A549 (cell line): ENCODE data around the gene TNK1. TPM values are rescaled to one million over a fixed set of nuclear protein-coding genes. Genes with fewer than 3 reads are reported as not detected.

Experiments
- ATAC-seq, 2 experiments: fragments of 200-7000 bp in 1 of 2; fragments of >200 bp in 1 of 2; cut with Nextera tagmentation in 1 of 2; cut with Tn5 transposase in 1 of 2; 3 replicates each; pipeline versions ENCODE4 v1.8.0 to v1.9.1; 2018 to 2020; ENCODE audit warnings: mild to moderate bottlenecking in 1 of 2, moderate library complexity in 1 of 2
- CTCF ChIA-PET: fragments of 300-600 bp; sonication (Branson Sonifier 250); formaldehyde crosslinking; extraction: SDS; loops from one replicate; lab custom pipeline; 2021; ENCODE audit warnings: antibody characterized with exemption, inconsistent platforms; lab: Yijun Ruan, JAX
- POLR2A ChIA-PET: fragments of 350-600 bp; formaldehyde crosslinking; extraction: SDS; loops from one replicate; lab custom pipeline; 2021; ENCODE audit warnings: antibody characterized with exemption, inconsistent platforms; lab: Yijun Ruan, JAX
- DNase-seq, 2 experiments: peaks; one replicate each; pipeline versions ENCODE4 v3.0.0 to v3.0.0-alpha.2; 2011 to 2016; ENCODE audit warnings: low read depth in 1 of 2, low spot score in 1 of 2
- FAIRE-seq: peaks from 2 replicates; lab custom pipeline; 2011; peaks lifted over from hg19 to GRCh38; lab: Jason Lieb, UNC
- H3K27ac ChIP-seq, 2 experiments: fragments of >200 bp; sonication (Bioruptor Twin); formaldehyde crosslinking; 3 replicates each; pipeline ENCODE4 v1.5.1; 2016 to 2017
- H3K4me1 ChIP-seq: fragments of >200 bp; sonication (Bioruptor Twin); formaldehyde crosslinking; 3 replicates; pipeline ENCODE4 v1.6.1; 2016
- H3K4me2 ChIP-seq: fragments of >200 bp; sonication (Bioruptor Twin); formaldehyde crosslinking; 3 replicates; pipeline ENCODE4 v1.6.1; 2016
- H3K4me3 ChIP-seq: fragments of >200 bp; sonication (Bioruptor Twin); formaldehyde crosslinking; 3 replicates; pipeline ENCODE4 v1.5.1; 2016
- H3K9me3 ChIP-seq: fragments of >200 bp; sonication (Bioruptor Twin); formaldehyde crosslinking; 3 replicates; pipeline ENCODE4 v1.6.1; 2016
- CBX2 ChIP-seq: fragments of 200-600 bp; sonication (generic); IDR thresholded peaks from 2 replicates; pipeline ENCODE4 v1.6.1; 2016; ENCODE audit warnings: low read depth, mild to moderate bottlenecking, borderline replicate concordance
- CBX8 ChIP-seq: fragments of 200-600 bp; sonication (generic); IDR thresholded peaks from 2 replicates; pipeline ENCODE4 v1.6.1; 2016
- CEBPB ChIP-seq, 2 experiments: fragments of >200 bp in 1 of 2; sonication (Bioruptor Twin) in 1 of 2; formaldehyde crosslinking in 1 of 2; IDR thresholded peaks; 2 replicates each; pipeline ENCODE4 v1.6.1; 2012 to 2016
- CHD2 ChIP-seq: fragments of 150-350 bp; IDR thresholded peaks from 2 replicates; pipeline ENCODE4 v1.6.1; 2014; ENCODE audit warnings: low read length; ENCODE audit not compliant: partially characterized antibody
- EHF ChIP-seq: fragments of 250-450 bp; sonication (Bioruptor Pico); IDR thresholded peaks from 2 replicates; pipeline ENCODE4 v1.5.0; 2020; ENCODE audit warnings: mild to moderate bottlenecking
- EHMT2 ChIP-seq: fragments of 200-600 bp; sonication (generic); IDR thresholded peaks from 2 replicates; pipeline ENCODE4 v1.6.1; 2016; ENCODE audit warnings: antibody characterized with exemption, low read depth, mild to moderate bottlenecking, moderate library complexity
- FOSB ChIP-seq: fragments of 250-450 bp; sonication (Bioruptor Pico); IDR thresholded peaks from 2 replicates; pipeline ENCODE4 v1.5.0; 2020; ENCODE audit warnings: mild to moderate bottlenecking, moderate library complexity
- HMGXB4 ChIP-seq: fragments of 250-450 bp; sonication (Bioruptor Pico); IDR thresholded peaks from 2 replicates; pipeline ENCODE4 v1.5.0; 2021; ENCODE audit warnings: mild to moderate bottlenecking, moderate library complexity, borderline replicate concordance
- HOXB13 ChIP-seq: fragments of 250-450 bp; sonication (Bioruptor Pico); IDR thresholded peaks from 2 replicates; pipeline ENCODE4 v1.5.0; 2020; ENCODE audit warnings: low read depth, mild to moderate bottlenecking, moderate library complexity
- HOXB5 ChIP-seq: fragments of 250-450 bp; sonication (Bioruptor Pico); IDR thresholded peaks from 2 replicates; pipeline ENCODE4 v1.5.0; 2020; ENCODE audit warnings: mild to moderate bottlenecking, moderate library complexity
- KDM5A ChIP-seq: fragments of 200-600 bp; sonication (generic); IDR thresholded peaks from 2 replicates; pipeline ENCODE4 v1.6.1; 2016; ENCODE audit warnings: antibody characterized with exemption, mild to moderate bottlenecking
- MAFK ChIP-seq: fragments of 450-650 bp; IDR thresholded peaks from 2 replicates; pipeline ENCODE4 v1.6.1; 2014; ENCODE audit not compliant: partially characterized antibody
- MYC ChIP-seq: IDR thresholded peaks from 2 replicates; pipeline ENCODE4 v1.6.1; 2012; ENCODE audit warnings: mild to moderate bottlenecking, inconsistent platforms, low read length, improper control_type of control experiment, borderline replicate concordance
- NR3C1 ChIP-seq: fragments of >200 bp; sonication (Bioruptor Twin); formaldehyde crosslinking; IDR thresholded peaks from 3 replicates; pipeline ENCODE4 v1.6.1; 2017
- PHF8 ChIP-seq: fragments of 200-600 bp; sonication (generic); IDR thresholded peaks from 2 replicates; pipeline ENCODE4 v1.6.1; 2016; ENCODE audit warnings: low read depth, mild to moderate bottlenecking, antibody characterized with exemption, moderate library complexity, borderline replicate concordance
- POLR2A ChIP-seq: IDR thresholded peaks from 2 replicates; pipeline ENCODE4 v1.6.1; 2012; ENCODE audit warnings: mild to moderate bottlenecking, low read length
- POLR2AphosphoS2 ChIP-seq: conservative IDR thresholded peaks from 2 replicates; pipeline ENCODE4 v1.6.1; 2012; ENCODE audit warnings: low read length, improper control_type of control experiment, inconsistent platforms
- RNF2 ChIP-seq: fragments of 200-600 bp; sonication (generic); IDR thresholded peaks from 2 replicates; pipeline ENCODE4 v1.6.1; 2016; ENCODE audit warnings: low read depth, mild to moderate bottlenecking, antibody characterized with exemption, moderate library complexity, borderline replicate concordance
- SMC3 ChIP-seq: fragments of >200 bp; sonication (Bioruptor Twin); formaldehyde crosslinking; IDR thresholded peaks from 3 replicates; pipeline ENCODE4 v1.6.1; 2018; ENCODE audit warnings: inconsistent platforms
- ZC3H11A ChIP-seq: fragments of 450-650 bp; IDR thresholded peaks from 2 replicates; pipeline ENCODE4 v1.6.1; 2014; ENCODE audit warnings: antibody characterized with exemption, mild to moderate bottlenecking
- ZSCAN20 ChIP-seq: fragments of 250-450 bp; sonication (Bioruptor Pico); IDR thresholded peaks from 2 replicates; pipeline ENCODE4 v1.8.0; 2022; ENCODE audit warnings: mild to moderate bottlenecking, moderate library complexity
- WGBS: methylation state at CpG from one replicate; pipeline ENCODE4 v1.1.6; 2017; ENCODE audit errors: missing lambda C conversion rate; 5-methylcytosine and 5-hydroxymethylcytosine counted together
- polyA plus RNA-seq, 4 experiments: library from polyadenylated mRNA; depleted of rRNA in 3 of 4; stranded (reverse); fragments of >200 nt; fragmentation: RNase III in 1 of 4; extraction: RNeasy Plus Mini Kit Qiagen cat#74134 plus additional on column Dnase treatment in 1 of 4; gene quantifications; 2 replicates in 3 of 4; 3 replicates in 1 of 4; pipeline ENCODE4 v1.2.3, GENCODE V29; 2011 to 2017

TNK1 gene
- polyA plus RNA-seq, 2 of the 4 experiments (the other 2 are of a cell fraction) = 1.2 to 2.2 TPM

GRCh38 chr17:7428557-7428956 is 47.7 kb downstream of the TNK1 start, which contains the start of gene SPEM3:
Gene SPEM3 (plus strand): TSS chr17:7428857. CDS start chr17:7428903, 46 bp downstream.
- 36% methylated on average over 5 of the region's 5 CpGs for WGBS
- DNase-seq (no peak), ATAC-seq (no peak), FAIRE-seq (no peak)
- H3K27ac ChIP-seq = no peak within 1 kb of the TSS
- H3K9me3 ChIP-seq = no peaks in the 10 kb centered on the region
- TF ChIP-seq ZC3H11A = no peak
- TF ChIP-seq HOXB13 (CRISPR knock-in tag) = no peak
- TF ChIP-seq POLR2AphosphoS2 = no peak
- no peak for TF ChIP-seq HMGXB4 (CRISPR knock-in tag)
- TF ChIP-seq HOXB5 (CRISPR knock-in tag) = no peak
- TF ChIP-seq POLR2A = no peak
- TF ChIP-seq SMC3 = no peak
- TF ChIP-seq ZSCAN20 (CRISPR knock-in tag) = no peak
- TF ChIP-seq RNF2 = no peak
- no peak for TF ChIP-seq FOSB
- POLR2A ChIA-PET = no interaction called here
- no peak within 1 kb of the TSS for H3K4me2 ChIP-seq
- CTCF ChIA-PET = interaction anchor here (0.7 to 17.0 kb wide), 3 partner anchors 73 to 132 kb away, joined by 3 to 232 read pairs (median 5); partner anchors contain the start of genes KCTD11 and TMEM95
- no peak within 1 kb of the TSS for H3K4me3 ChIP-seq
- no peaks in the 10 kb centered on the region for H3K4me1 ChIP-seq

DNA sequence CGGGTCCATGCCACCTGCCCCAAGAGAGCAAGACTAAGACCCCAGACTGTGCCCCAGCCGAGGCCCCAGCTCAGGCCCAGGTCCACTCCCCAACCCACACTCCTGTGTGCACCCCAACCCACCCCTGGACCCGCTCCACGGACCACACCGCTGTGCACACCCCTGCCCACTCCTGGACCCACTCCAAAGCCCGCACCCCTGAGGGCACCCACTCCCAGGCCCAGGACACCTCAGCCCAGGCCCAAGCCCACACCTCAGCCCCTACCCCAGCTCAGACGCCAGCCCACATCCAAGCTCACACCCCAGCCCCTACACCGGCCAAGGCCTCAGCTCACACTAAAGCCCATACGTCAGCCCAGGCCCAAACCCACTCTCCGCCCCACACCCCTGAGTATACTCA is 48.8 kb downstream of the TNK1 start:
- ATAC-seq = no peak
- H3K27ac ChIP-seq = no peak overlapping the region
- no peak overlapping the region for H3K4me3 ChIP-seq
- no peak for DNase-seq
- no peaks in the 10 kb centered on the region for H3K9me3 ChIP-seq
- WGBS = 79% methylated on average over 7 of the region's 10 CpGs
- no peak for FAIRE-seq
- H3K4me2 ChIP-seq = no peak overlapping the region
- POLR2A ChIA-PET = interaction anchor here (1.0 kb wide), 1 partner anchor 9 kb away, joined by 3 read pairs; no protein-coding TSS in a partner anchor
- TF ChIP-seq HMGXB4 (CRISPR knock-in tag) = no peak
- TF ChIP-seq CHD2 = no peak
- no peaks in the 10 kb centered on the region for H3K4me1 ChIP-seq
- CTCF ChIA-PET = interaction anchor here (1.0 to 17.0 kb wide), 3 partner anchors 10 to 75 kb away, joined by 3 to 232 read pairs (median 18); partner anchors contain the start of genes KCTD11, SPEM1 and TMEM95

GRCh38 chr17:7431231-7431630 is 50.3 kb downstream of the TNK1 start:
- Histone ChIP-seq H3K4me3 (no peak overlapping the region), H3K27ac (no peak overlapping the region), H3K9me3 (no peaks in the 10 kb centered on the region), H3K4me2 (no peak overlapping the region), H3K4me1 (peaks cover 3% of the 10 kb centered on the region)
- DNase-seq = no peak
- no peak for FAIRE-seq
- 62% methylated on average over 1 of the region's 1 CpG for WGBS
- ChIA-PET POLR2A (no interaction called here), CTCF (interaction anchor here (0.7 to 17.0 kb wide), 6 partner anchors 10 to 129 kb away, joined by 3 to 232 read pairs (median 6); partner anchors contain the start of genes KCTD11, SPEM1 and TMEM95)
- no peak for ATAC-seq
- TF ChIP-seq EHMT2 = no peak

GRCh38 chr17:7432296-7432695 is 51.4 kb downstream of the TNK1 start:
- ATAC-seq (no peak), DNase-seq (no peak), FAIRE-seq (no peak)
- Histone ChIP-seq H3K4me3 (no peak overlapping the region), H3K4me2 (no peak overlapping the region), H3K4me1 (peaks cover 11% of the 10 kb centered on the region), H3K9me3 (no peaks in the 10 kb centered on the region), H3K27ac (no peak overlapping the region)
- WGBS = 88% methylated on average over 11 of the region's 11 CpGs
- ChIA-PET CTCF (interaction anchor here (0.8 to 17.0 kb wide), 10 partner anchors 12 to 255 kb away, joined by 3 to 232 read pairs (median 4); partner anchors contain the start of genes KCTD11, SOX15, SPEM1 and TMEM95), POLR2A (no interaction called here)
- TF ChIP-seq KDM5A (no peak), HOXB13 (CRISPR knock-in tag) (no peak), CBX8 (no peak), CBX2 (no peak), FOSB (no peak), EHF (CRISPR knock-in tag) (no peak), MAFK (no peak), ZSCAN20 (CRISPR knock-in tag) (no peak), CEBPB (IDR thresholded peaks at IDR 0.05) (no peak), PHF8 (no peak), MYC (no peak), NR3C1 (no peak)
